NAMALWA (cell line): ENCODE data around the gene SELPLG.
"Not testable (repeated sequence)": the region's sequence is repeated elsewhere in the genome, so short reads cannot be mapped to it uniquely, and the experiment has no call there.

ENCODE experiments used
- DNase-seq: peaks from one replicate; pipeline ENCODE4 v3.0.0-alpha.2; 2015; ENCODE audit warnings: low spot score

Gene SELPLG

DNA sequence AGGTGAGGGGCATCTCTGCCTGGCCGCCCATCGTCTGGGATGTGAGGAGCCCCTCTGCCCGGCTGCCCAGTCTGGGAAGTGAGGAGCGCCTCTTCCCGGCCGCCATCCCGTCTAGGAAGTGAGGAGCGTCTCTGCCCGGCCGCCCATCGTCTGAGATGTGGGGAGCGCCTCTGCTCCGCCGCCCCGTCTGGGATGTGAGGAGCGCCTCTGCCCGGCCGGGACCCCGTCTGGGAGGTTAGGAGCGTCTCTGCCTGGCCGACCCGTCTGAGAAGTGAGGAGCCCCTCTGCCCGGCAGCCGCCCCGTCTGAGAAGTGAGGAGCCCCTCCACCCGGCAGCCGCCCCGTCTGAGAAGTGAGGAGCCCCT, 22.1 kb upstream of the SELPLG start:
- DNase-seq = not testable (repeated sequence)

- not testable (repeated sequence) for DNase-seq
Measured at GRCh38 chr12:108654622-108655021, 20.9 kb upstream of the SELPLG start.

GRCh38 chr12:108653922-108654321, 20.2 kb upstream of the SELPLG start:
- DNase-seq = no peak

DNA sequence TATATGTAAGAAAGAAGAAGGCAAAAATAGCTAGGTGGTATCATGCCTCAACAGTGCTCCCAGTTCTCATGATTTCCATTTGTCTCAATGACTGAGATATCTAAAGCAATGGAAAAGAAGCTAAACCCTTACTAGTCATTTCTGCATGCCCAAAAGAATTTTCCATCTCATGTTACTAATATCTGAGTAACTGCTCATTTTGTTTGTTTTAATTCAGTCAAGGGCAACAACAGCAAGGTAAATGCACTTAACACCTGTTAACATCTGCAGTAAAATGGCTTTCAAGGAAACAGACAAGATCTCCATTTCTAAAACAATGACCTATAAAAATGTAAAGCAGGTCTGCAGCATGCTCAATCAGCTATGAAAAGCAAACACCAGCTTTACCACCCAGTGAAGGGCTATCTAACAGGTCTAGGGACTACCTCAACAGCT, 19.4 kb upstream of the SELPLG start:
- DNase-seq = peak; percentile 44

- DNase-seq = no peak
Measured at GRCh38 chr12:108650083-108650482, 16.4 kb upstream of the SELPLG start.

- no peak for DNase-seq
Measured at GRCh38 chr12:108649669-108650068, 16.0 kb upstream of the SELPLG start.

DNA sequence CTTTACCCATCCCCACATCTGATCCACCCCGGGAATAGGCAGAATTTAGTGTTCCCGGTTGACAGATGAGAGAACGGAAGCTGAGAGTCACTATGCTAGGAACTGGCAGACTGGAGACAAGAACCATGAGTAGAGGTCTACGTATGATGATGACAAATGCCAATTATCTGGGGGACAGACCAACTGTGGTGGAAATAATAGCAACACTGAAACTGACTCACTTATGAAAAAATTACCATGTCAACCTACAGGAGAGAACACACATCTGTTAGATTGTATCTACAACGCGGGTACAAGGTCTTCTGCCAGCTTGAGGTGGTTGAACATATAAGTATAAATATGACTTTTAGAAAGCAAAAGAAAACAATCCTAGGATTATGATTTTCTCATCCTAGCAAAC, 15.4 kb upstream of the SELPLG start:
- no peak for DNase-seq

- DNase-seq = no peak
Measured at GRCh38 chr12:108648371-108648770, 14.7 kb upstream of the SELPLG start.

GRCh38 chr12:108647585-108648287, 14.0 kb upstream of the SELPLG start:
- no peak for DNase-seq

DNA sequence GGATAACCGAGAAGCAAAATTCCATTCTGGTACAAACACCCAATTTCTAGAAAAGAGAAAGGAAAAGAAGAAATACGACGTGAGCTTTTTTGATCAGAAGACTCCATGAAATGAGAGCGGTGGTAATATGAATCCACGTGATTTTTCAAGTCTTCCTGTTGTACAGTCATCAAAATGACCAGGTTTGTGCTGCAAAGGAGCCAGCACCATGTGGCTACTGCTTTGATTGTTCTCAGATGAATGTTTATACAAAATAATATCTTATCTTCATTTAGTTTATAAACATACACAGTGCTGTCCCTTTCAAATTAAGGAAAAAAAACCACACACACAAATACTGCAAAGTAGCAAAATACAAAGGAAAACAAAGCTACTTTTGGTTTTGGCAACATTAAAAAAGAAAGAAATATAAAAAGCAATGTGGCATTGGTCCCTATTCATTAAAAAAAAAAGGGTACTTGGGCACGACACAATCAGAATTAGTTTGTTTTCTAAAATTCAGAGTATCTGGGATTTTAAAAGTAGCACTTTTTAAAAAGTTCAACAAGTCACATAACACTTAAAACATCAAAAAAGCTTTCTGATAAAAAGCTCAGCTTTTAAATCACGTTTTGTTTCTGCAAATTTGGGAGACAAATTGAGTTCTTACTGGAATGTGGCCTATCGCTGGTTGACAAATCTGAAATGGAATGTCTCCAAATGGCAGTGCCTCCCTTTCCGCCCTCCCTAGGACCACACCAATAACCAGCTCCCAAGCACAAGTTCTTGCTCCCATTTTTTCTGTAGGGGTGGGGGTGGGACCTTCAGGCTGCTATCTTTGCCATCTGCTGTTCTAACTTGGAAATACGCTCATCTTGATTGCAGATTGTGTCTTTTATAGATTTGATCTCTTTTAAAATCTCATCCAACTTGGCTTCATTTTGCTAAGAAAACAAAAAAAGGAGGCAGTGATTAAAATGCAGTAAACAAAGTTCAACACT, 13.2 kb upstream of the SELPLG start:
- DNase-seq = peak; percentile 31

- no peak for DNase-seq
Measured at GRCh38 chr12:108645686-108646599, 12.2 kb upstream of the SELPLG start.

GRCh38 chr12:108644811-108645120, 11.1 kb upstream of the SELPLG start:
- no peak for DNase-seq

DNA sequence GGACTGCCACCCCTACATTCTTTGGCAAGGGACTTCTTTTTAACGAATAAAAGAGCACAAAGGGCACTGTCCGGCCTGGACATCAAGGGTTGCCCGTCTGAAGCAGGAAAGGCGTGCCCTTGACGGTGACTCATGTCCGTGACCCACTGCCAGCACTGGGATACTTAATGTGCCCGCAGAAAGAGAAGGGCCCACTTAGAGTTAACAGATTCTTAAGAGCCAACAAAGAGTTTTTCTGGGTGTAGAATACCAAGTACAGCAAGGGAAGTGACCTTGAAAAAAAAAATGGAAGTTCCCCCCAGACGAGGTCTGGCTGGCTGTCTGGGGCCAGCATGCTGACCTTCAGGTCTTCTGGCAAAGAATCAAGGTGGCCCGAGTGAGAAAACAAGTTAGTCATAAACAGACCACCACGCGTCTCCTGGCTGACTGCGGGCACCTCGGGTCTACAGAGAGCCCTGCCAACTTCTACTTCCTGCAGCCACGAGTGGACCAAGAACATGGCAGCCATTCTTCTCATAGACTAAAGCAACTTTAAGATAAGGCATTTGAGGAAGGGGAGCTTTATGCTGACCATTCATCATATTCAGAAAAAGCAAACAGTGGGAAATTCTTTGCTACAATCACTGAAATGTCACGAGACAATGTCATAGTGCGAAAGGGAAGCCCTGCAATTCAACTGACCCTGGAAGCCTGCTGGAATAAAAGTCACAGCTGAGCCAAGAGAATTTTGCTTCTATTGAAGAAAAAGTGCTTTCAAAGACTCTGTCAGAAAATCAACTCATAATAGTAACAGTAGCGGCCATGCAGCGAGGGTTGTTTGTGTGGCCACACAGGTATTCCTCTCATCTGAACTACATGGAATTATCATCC, 10.5 kb upstream of the SELPLG start:
- DNase-seq = no peak

DNA sequence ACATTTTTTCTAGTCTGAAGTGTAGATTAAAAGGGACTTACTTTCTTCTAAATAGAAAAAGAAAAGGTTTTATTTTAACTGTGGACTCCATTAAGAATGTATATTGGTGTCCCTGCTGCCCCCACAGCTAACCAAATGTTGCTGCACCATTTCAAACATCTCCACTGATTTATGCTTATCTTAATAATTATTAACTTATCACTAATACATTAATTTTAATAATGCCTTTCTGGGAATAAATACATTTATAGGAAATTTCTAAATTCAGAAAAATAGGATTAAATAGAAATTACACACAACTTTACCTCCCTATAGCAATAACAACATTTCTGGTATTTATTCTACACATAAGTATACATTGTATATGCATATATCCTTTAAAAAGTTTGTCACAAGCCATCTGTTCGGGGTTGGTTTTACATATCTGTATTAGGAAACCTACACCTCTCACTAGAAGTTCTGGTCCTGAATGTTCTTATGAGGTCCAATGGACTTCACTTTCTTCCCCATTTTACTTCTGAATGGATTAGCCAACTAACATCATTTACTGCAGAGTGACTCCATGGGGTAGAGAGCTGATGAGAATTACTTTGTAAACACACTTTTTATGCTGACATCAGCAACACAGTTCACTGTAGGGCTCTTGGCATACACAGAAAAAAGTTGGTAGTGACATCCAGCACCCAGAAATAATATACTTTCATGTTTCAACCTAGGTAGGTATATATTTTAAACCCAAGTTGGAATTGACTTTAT, 9.4 kb upstream of the SELPLG start:
- DNase-seq = peak; percentile 39

DNA sequence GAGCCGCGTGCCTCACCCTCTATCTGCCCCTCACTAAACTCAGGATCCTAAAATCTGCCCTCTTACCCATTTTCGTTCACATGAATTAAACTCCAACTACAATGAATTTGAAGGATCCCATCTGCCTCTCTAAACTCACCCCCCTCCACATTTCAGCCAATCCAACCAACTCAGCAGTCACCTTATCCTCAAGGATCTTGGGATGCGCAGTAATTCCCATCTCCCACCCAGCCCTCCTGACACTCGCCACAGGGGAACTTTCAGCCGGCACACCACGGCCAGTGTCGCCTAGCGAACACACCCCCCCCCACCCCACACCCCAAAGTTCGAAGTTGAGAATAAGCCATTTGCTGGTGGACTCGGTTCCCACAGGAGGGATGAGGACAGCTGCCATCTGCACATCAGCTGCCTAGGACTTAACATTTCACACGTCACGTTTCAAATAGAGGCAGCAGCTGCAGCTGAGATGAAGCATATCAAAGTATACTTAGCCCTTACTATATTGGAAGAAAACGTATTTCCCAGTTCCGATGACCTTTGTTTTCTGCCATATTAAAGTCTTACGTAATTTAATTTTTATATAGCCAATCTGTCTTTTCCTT, 8.7 kb upstream of the SELPLG start:
- DNase-seq = peak; percentile 96

GRCh38 chr12:108641446-108642268, 8.0 kb upstream of the SELPLG start:
- peak; percentile 88 for DNase-seq

DNA sequence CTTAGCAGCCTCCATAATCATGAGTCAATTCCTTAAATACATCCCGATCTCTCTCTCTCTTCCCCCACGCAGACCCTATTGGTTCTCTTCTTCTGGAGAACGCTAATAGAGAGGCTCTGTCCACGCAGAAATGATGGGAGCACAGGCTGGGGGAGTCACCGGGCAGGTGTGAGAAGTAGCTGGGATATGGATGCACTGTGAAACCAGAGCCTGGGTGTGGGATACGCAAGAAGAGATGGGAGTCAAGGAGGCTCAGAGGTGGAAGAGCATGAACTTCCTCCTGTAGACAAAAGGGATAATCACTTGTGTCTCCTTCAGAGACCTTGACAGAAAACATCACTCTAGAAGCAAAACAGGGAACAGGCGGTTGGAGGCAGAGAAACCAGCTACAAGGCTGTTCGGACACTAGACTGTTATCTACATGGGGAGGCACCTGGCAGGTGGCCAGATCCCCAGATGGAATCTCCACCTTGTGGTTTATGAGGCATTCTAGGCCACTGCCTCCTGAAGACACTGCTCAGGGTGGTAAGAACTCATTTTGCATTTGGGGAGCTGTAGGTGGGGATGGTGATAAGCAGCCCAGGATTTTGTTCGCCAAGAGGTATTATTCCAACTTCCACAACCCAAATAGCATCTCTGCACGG, 7.2 kb upstream of the SELPLG start:
- DNase-seq = peak; percentile 84

GRCh38 chr12:108638997-108639822, 5.5 kb upstream of the SELPLG start:
- DNase-seq = no peak
